Amniotic stem cell (primary cell): ENCODE results near the gene TNFAIP8L2.
"Not testable (repeated sequence)": the region's sequence is repeated elsewhere in the genome, so short reads cannot be mapped to it uniquely, and the experiment has no call there.

ENCODE experiments used
- DNase-seq: peaks from one replicate; lab custom pipeline; 2025; lab: John Stamatoyannopoulos, UW

TNFAIP8L2 gene

GRCh38 chr1:151146072-151146411 lies 10.4 kb upstream of the TNFAIP8L2 start:
- DNase-seq: no peak

DNA sequence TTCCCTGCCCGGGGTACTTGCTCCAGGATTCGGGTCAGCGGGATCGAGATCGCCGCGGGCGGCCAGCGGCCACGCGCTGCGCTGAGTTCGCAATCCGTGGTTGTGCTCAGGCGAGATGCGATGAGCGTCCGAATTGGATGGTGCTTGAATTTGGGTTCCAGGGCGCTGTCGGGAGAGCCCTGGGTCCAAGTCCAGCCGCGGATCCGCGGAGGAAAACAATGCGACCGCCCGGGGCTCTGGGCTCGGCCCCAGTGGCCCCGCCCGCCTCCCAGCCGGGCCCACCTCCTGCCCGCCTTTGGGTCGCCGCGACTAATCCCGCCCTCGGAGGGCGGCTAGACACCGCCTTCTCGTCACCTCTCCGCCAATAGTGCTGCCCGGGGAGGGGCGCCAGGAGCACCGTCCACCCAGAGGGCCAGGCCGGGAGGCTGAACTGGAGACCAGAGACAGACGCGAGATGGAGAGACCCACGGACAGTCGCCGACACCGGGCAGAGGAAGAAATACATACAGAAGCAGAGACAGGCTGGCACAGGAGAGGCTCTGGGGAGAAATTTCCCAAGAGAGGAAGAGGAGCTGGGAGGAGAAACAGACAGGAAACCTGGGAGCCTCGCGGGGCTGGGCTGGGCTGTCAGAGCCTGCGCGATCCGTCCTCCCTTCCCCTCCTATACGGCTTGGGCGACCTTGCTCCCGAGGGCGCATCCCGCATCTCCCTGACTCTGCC lies 9.9 kb upstream of the TNFAIP8L2 start, which contains the start of gene SEMA6C:
Gene SEMA6C, minus strand, starts transcription at position 220 of the 720 bp plus-strand sequence. CDS start 4,010 bp downstream, outside the sequence.
- DNase-seq: peak; percentile 84

- DNase-seq: no peak
These were observed 9.3 kb upstream of the TNFAIP8L2 start for GRCh38 chr1:151147132-151147503.

DNA sequence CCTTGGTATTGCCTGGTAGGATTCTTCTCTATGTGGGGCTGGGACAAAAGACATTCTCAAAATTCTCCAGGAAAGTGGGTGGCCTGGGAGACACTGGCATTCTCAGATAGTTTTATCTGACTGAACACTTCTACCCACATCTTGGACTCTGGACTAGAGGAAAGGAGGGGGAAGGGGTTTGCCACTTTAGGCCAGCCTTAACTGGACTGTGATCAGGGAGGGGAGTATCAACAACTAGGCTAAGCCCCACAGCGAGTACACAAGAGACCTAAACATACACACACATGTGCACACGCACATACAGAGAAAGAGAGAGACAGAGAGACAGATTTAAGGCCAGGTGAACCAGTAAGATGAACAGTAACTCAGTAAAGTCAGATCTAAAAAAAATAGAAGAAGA lies 8.8 kb upstream of the TNFAIP8L2 start:
- no peak for DNase-seq

DNA sequence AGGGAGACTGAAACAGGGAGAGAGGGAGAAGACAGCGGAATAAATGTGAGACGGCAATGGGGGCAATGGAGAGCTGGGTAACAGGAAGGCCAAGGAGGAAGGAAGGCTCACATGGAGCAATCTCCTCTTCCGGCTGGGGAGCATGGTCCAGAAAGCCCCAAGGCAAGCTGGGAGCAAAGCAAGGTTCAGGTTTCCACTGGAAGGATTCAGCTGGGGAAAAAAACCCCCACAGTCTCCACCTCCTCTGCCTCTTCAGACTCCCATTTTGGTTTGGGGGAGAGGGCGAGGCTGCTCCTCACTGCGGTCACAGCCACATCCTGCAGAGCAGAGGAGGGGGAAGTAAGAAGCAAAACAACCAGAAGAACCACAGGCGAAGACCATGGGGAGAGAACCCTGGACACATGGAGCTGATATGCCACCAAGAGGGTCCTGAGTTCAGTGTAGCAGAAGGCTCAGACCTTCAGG lies 650 bp downstream of the TNFAIP8L2 start:
- no peak for DNase-seq

GRCh38 chr1:151158326-151158725 lies 1.9 kb downstream of the TNFAIP8L2 start:
- no peak for DNase-seq

DNA sequence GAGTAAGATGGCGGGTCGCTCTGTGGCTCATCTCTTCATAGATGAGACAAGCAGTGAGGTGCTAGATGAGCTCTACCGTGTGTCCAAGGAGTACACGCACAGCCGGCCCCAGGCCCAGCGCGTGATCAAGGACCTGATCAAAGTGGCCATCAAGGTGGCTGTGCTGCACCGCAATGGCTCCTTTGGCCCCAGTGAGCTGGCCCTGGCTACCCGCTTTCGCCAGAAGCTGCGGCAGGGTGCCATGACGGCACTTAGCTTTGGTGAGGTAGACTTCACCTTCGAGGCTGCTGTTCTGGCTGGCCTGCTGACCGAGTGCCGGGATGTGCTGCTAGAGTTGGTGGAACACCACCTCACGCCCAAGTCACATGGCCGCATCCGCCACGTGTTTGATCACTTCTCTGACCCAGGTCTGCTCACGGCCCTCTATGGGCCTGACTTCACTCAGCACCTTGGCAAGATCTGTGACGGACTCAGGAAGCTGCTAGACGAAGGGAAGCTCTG lies 2.4 kb downstream of the TNFAIP8L2 start:
- no peak for DNase-seq

GRCh38 chr1:151159373-151159772 lies 2.9 kb downstream of the TNFAIP8L2 start:
- DNase-seq: no peak

GRCh38 chr1:151164732-151165280 lies 8.4 kb downstream of the TNFAIP8L2 start:
- DNase-seq: no peak

DNA sequence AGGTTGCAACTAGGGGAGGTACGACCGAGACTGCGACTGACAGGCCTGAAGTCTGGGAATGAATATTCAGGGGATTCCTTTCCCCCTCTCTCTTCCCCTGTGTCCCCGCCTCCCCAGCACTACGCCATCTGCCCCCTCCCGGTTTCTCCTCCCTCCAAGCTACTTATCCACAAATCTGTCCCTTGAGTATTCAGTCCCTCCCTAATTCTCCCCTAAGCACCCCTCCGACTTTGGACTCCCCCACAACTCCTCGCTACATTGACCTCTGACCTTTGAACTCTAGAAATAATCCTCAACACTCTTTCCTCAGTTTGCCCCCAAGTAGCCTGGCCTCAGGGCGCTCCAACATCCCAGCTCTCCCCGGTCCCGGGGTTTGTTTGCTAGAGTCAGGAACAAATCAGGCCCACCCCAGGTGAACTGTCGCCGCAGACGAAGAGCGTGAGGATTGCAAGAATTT lies 8.9 kb downstream of the TNFAIP8L2 start:
- no peak for DNase-seq

- peak; percentile 96 for DNase-seq
These were observed 9.5 kb downstream of the TNFAIP8L2 start, which contains the start of the genes LYSMD1 and SCNM1 for GRCh38 chr1:151165738-151166504. LYSMD1 (minus strand) TSS chr1:151165902; CDS start chr1:151165258, 644 bp downstream. SCNM1 (plus strand) TSS chr1:151166144; CDS start chr1:151166153, 9 bp downstream.

GRCh38 chr1:151166505-151166956 lies 10.1 kb downstream of the TNFAIP8L2 start:
- peak; percentile 53 for DNase-seq

GRCh38 chr1:151167116-151167515 lies 10.7 kb downstream of the TNFAIP8L2 start:
- DNase-seq: no peak

- DNase-seq: no peak
These were observed 14.7 kb downstream of the TNFAIP8L2 start for GRCh38 chr1:151171190-151171589.

DNA sequence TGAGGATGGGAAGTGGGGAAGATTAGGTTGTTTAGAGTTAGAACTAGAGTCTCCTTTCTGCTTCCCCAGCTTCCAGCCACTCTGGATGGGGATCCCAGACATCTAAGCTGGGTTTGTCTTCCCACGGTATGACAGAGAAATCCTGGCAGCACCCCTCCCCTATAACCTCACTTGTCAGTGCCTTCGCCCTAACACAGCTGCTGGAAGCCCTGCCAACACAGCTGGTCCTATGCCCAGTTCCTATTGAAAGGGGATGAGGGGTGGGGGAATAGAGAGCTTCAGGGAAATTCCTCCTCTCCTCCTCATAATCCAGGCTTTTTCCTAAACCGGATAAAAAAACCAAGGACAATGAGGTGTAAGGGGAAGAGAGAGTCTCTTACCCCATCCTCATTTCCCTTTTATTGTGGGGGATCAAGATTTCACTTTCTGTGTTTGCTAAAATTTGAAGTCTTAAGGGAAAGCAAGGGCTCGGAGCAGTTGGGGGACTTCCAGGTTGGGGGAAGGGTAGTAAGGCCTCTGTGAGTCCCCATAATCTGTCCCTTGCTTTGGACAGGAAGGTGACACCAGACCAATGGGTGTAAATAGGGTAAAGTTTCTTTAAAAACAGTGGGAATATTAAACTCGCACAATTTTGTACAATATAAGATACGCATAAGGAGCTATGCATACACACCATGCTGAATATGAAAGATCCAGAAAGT lies 18.7 kb downstream of the TNFAIP8L2 start:
- no peak for DNase-seq

DNA sequence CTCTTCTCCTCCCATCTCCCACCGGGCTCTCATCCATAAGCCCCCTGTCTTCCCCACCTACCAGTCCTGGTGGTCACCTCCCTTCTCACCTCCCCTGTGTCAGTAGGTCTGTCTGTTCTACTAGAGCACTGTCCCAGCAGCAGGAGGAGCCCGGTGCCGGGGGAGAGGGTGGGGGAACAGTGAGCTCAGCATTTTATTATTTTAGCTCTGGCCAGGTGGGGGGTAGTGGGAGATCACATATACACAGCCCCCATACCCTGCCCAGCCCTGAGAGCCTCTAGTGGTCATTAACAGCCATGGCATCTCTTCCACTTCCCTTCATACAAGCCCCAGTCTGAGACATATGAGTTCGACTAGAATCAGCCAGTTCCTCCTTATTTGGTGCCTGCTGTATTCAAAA lies 19.4 kb downstream of the TNFAIP8L2 start, which contains the start of gene TMOD4:
Gene TMOD4, minus strand, starts transcription at position 119 of the 400 bp plus-strand sequence. CDS start 1,106 bp downstream, outside the sequence.
- no peak for DNase-seq

DNA sequence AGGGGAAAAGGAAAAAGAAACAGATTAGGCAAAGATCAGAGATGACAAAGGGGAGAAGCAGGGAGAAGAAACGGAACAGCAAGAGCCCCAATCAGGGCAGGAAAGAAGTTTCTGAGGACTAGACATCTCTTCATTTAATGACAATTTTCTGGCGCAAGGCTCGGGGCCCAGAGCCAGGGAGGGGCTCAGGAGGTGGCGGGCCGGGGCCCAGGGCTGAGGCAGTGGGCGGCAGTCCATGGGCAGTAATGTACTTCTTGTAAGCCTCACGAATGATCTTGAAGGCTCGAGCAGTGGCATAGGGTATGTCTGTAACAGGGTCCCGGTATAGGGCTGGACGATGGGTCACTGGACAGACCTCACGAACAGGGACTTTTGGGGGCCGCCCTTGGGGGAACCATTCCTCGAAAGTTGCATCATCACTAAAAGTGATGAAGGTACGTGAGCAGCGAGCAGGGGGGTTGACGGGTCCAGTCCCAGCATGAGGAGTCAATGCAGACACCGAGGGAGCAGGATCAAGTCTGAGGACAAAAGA lies 20.1 kb downstream of the TNFAIP8L2 start:
- no peak for DNase-seq

- no peak for DNase-seq
These were observed 27.8 kb downstream of the TNFAIP8L2 start for GRCh38 chr1:151184211-151184610.

- DNase-seq: no peak
These were observed 30.8 kb downstream of the TNFAIP8L2 start for GRCh38 chr1:151187205-151187604.

DNA sequence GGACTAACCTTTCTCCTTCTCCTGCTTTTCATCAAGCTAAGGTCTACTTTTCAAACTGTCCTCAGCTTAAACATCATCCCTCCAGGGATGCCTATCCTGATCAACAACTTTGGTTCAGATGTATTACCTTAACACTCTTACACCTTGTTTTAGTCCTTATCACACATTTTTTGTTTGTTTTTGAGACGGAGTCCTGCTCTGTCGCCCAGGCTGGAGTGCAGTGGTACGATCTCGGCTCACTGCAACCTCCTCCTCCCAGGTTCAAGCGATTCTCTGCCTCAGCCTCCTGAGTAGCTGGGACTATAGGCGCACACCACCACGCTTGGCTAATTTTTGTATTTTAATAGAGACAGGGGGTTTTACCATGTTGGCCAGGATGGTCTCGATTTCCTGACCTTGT lies 32.2 kb downstream of the TNFAIP8L2 start:
- DNase-seq: not testable (repeated sequence)
